SU-DHL-6 (cell line): ENCODE data around the gene PRKD1.
"Not testable (repeated sequence)": the region's sequence is repeated elsewhere in the genome, so short reads cannot be mapped to it uniquely, and the experiment has no call there.

Experiments used
- H2AFZ ChIP-seq: fragments of 200-600 bp; sonication (generic); 2 replicates; pipeline ENCODE4 v1.6.1; 2014; ENCODE audit warnings: low read depth, mild to moderate bottlenecking, moderate library complexity, mixed read lengths, antibody characterized with exemption, low read length; ENCODE audit not compliant: severe bottlenecking
- H3F3A ChIP-seq: fragments of 200-600 bp; shearing (Covaris generic); 2 replicates; pipeline ENCODE4 v1.6.0; 2016; ENCODE audit warnings: antibody characterized with exemption, mild to moderate bottlenecking; ENCODE audit not compliant: insufficient read depth
- H3K27ac ChIP-seq: fragments of 200-600 bp; sonication (generic); 2 replicates; pipeline ENCODE4 v1.5.1; 2016; ENCODE audit warnings: low read depth, mild to moderate bottlenecking, low read length, moderate library complexity, mixed read lengths
- H3K27me3 ChIP-seq: fragments of 200-600 bp; sonication (generic), shearing (Covaris generic); 2 replicates; pipeline ENCODE4 v1.6.0; 2014; ENCODE audit warnings: mild to moderate bottlenecking, low read length
- H3K36me3 ChIP-seq: fragments of 200-600 bp; sonication (generic); 2 replicates; pipeline ENCODE4 v1.6.1; 2014; ENCODE audit warnings: mild to moderate bottlenecking, low read length, mixed read lengths
- H3K4me2 ChIP-seq: fragments of 300-600, 200-600 bp; shearing (Covaris generic), sonication (generic); 2 replicates; pipeline ENCODE4 v1.6.0; 2014; ENCODE audit warnings: low read length, low read depth, mild to moderate bottlenecking; ENCODE audit not compliant: poor library complexity, severe bottlenecking
- H3K4me3 ChIP-seq: fragments of 200-600 bp; sonication (generic); 2 replicates; pipeline ENCODE4 v1.5.1; 2014; ENCODE audit warnings: antibody characterized with exemption, low read length, mild to moderate bottlenecking, mixed read lengths; ENCODE audit not compliant: insufficient read depth, poor library complexity, severe bottlenecking
- H3K79me2 ChIP-seq: fragments of 200-600 bp; sonication (generic); 2 replicates; pipeline ENCODE4 v1.6.1; 2014; ENCODE audit warnings: mild to moderate bottlenecking, low read length, moderate library complexity; ENCODE audit not compliant: insufficient read depth
- H3K9ac ChIP-seq: fragments of 200-600 bp; sonication (generic); 2 replicates; pipeline ENCODE4 v1.7.0; 2014; ENCODE audit warnings: mild to moderate bottlenecking, low read length
- H3K9me2 ChIP-seq: fragments of 200-600 bp; sonication (generic); replicated peaks from 2 replicates; pipeline ENCODE4 v1.6.1; 2014; ENCODE audit warnings: low read length; ENCODE audit not compliant: insufficient read depth
- H3K9me3 ChIP-seq: fragments of 200-600 bp; sonication (generic); 2 replicates; pipeline ENCODE4 v1.6.1; 2014; ENCODE audit warnings: low read length, mixed read lengths; ENCODE audit not compliant: insufficient read depth
- H4K20me1 ChIP-seq: fragments of 200-600 bp; sonication (generic); 2 replicates; pipeline ENCODE4 v1.6.1; 2014; ENCODE audit warnings: low read depth, mild to moderate bottlenecking, antibody characterized with exemption, low read length, moderate library complexity, mixed read lengths
- CTCF ChIP-seq: fragments of 200-600 bp; sonication (generic); IDR thresholded peaks from one replicate; pipeline ENCODE4 v1.5.1; 2017; ENCODE audit warnings: antibody characterized with exemption, mild to moderate bottlenecking, low read length, moderate library complexity; ENCODE audit not compliant: insufficient read depth, poor library complexity, severe bottlenecking
- EZH2phosphoT487 ChIP-seq: fragments of 200-600 bp; sonication (generic), shearing (Covaris generic); conservative IDR thresholded peaks from 2 replicates; pipeline ENCODE4 v1.6.1; 2018; ENCODE audit warnings: mild to moderate bottlenecking, antibody characterized with exemption, low read length, moderate library complexity, mixed read lengths

Gene PRKD1

DNA sequence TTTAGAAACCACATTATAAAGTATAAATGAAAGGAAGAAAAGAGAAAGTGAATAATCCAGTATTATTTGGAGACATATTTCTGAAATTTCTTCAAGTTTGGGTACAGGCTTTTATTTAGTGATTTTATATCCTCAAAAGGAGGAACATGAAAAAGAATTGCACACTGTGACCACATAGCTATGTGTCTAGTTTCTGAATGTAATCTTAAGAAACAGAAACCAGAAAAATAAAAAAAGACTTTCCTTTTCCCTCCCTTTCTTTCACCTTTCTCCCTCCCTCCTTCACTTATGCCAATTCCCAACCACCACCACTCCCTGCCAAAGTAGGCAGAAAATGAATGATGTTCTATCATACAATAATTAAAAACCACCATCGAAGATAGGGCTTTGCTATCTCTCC lies 189.6 kb downstream of the PRKD1 start:
- H3K9me2 ChIP-seq, result no peaks in the 10 kb centered on the region
- H3F3A ChIP-seq, result no peaks in the 10 kb centered on the region
- H3K9ac ChIP-seq, result no peak overlapping the region
- H2AFZ ChIP-seq, result peak overlapping the region; percentile 29
- no peaks in the 10 kb centered on the region for H3K36me3 ChIP-seq
- H3K27me3 ChIP-seq, result no peaks in the 10 kb centered on the region
- no peak overlapping the region for H3K27ac ChIP-seq
- no peak overlapping the region for H3K4me3 ChIP-seq
- H3K9me3 ChIP-seq, result no peaks in the 10 kb centered on the region
- no peaks in the 10 kb centered on the region for H3K79me2 ChIP-seq
- H4K20me1 ChIP-seq, result no peaks in the 10 kb centered on the region
- TF ChIP-seq EZH2phosphoT487 (no peak), CTCF (no peak)
- peak overlapping the region; percentile 38 for H3K4me2 ChIP-seq

DNA sequence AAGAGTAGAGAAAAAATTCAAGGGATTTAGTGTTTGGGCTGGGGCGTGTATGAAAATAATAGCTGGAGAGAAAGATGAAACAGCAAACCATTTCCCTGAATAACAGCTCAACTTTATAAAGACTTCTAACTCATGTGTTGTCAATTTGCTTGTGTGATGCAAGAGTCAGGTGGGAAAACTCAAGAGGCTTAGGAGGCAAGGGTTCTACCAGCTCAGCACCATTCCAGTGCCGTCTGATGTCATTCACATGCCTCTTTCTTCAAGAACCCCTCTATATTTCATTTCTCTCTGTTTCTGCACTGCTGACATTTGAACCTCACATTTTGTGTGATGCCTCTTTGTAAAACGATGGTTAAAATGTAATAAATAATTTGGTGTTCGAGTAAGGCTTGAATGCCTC lies 192.2 kb downstream of the PRKD1 start:
- no peaks in the 10 kb centered on the region for H3K27me3 ChIP-seq
- H4K20me1 ChIP-seq, result no peaks in the 10 kb centered on the region
- H3K27ac ChIP-seq, result no peak overlapping the region
- H3K9me2 ChIP-seq, result no peaks in the 10 kb centered on the region
- H2AFZ ChIP-seq, result no peak overlapping the region
- H3K36me3 ChIP-seq, result no peaks in the 10 kb centered on the region
- no peaks in the 10 kb centered on the region for H3K9me3 ChIP-seq
- no peak overlapping the region for H3K4me3 ChIP-seq
- H3K9ac ChIP-seq, result no peak overlapping the region
- TF ChIP-seq CTCF (no peak), EZH2phosphoT487 (no peak)
- no peaks in the 10 kb centered on the region for H3K79me2 ChIP-seq
- no peak overlapping the region for H3K4me2 ChIP-seq
- no peaks in the 10 kb centered on the region for H3F3A ChIP-seq

GRCh38 chr14:29734732-29735131 lies 192.9 kb downstream of the PRKD1 start:
- Histone ChIP-seq H3K9me2 (no peaks in the 10 kb centered on the region), H3K4me2 (no peak overlapping the region), H3K4me3 (no peak overlapping the region), H3K36me3 (no peaks in the 10 kb centered on the region), H3K9me3 (no peaks in the 10 kb centered on the region), H3K27me3 (no peaks in the 10 kb centered on the region), H2AFZ (no peak overlapping the region), H4K20me1 (no peaks in the 10 kb centered on the region), H3K9ac (no peak overlapping the region), H3F3A (no peaks in the 10 kb centered on the region), H3K79me2 (no peaks in the 10 kb centered on the region), H3K27ac (no peak overlapping the region)
- no peak for TF ChIP-seq EZH2phosphoT487
- no peak for TF ChIP-seq CTCF

DNA sequence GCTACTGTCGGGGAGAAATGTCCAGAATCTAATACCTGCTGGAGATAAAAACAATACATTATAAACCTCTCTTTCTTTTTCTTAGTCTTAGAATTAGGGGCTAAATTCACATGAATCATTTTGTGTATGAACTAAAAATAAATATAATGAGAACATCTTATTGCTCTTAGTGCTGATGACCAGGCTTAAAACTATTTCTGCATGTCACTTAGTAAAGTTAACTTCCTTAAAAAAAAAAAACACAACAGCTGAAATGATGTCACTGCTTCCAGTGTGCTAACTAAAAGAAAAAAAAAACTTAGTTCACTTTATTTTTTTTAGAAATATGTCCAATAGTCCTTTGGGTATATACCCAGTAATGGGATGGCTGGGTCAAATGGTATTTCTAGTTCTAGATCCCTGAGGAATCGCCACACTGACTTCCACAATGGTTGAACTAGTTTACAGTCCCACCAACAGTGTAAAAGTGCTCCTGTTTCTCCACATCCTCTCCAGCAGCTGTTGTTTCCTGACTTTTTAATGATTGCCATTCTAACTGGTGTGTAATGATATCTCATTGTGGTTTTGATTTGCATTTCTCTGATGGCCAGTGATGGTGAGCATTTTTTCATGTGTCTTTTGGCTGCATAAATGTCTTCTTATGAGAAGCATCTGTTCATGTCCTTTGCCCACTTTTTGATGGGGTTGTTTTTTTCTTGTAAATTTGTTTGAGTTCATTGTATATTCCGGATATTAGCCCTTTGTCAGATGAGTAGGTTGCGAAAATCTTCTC lies 200.9 kb downstream of the PRKD1 start:
- not testable (repeated sequence) for H3K9ac ChIP-seq, H3K9me3 ChIP-seq, H3K36me3 ChIP-seq, H2AFZ ChIP-seq, H4K20me1 ChIP-seq, H3K4me2 ChIP-seq, H3K9me2 ChIP-seq, H3F3A ChIP-seq, H3K27ac ChIP-seq, H3K4me3 ChIP-seq, H3K79me2 ChIP-seq, H3K27me3 ChIP-seq
